Mononuclear cell (primary cell): ENCODE results near the gene LAMA2. TPM values are rescaled to one million over a fixed set of nuclear protein-coding genes. Genes with fewer than 3 reads are reported as not detected.

ENCODE experiments used
- H3K27me3 ChIP-seq: 2 replicates; pipeline ENCODE4 v1.6.0; 2011; ENCODE audit warnings: low read length, control low read depth; ENCODE audit not compliant: insufficient read depth
- H3K4me1 ChIP-seq: 2 replicates; pipeline ENCODE4 v1.5.1; 2011; ENCODE audit warnings: mild to moderate bottlenecking, low read length, control low read depth; ENCODE audit not compliant: insufficient read depth
- H3K4me3 ChIP-seq: 2 replicates; pipeline ENCODE4 v1.5.1; 2011; ENCODE audit warnings: mild to moderate bottlenecking, low read length, moderate library complexity
- H3K9me3 ChIP-seq: 2 replicates; pipeline ENCODE4 v1.5.1; 2011; ENCODE audit warnings: low read depth, mild to moderate bottlenecking, control low read depth, low read length
- total RNA-seq: library from RNA; depleted of rRNA; stranded (reverse); fragments of >200 nt; gene quantifications from one replicate; pipeline ENCODE4 v1.2.3, GENCODE V29; 2012

Gene LAMA2
- total RNA-seq, 1 donor, result 0.63 TPM

- Histone ChIP-seq H3K27me3 (no peaks in the 10 kb centered on the region), H3K4me1 (peaks cover 1% of the 10 kb centered on the region), H3K9me3 (no peaks in the 10 kb centered on the region), H3K4me3 (no peak overlapping the region)
Observed at GRCh38 chr6:129460221-129460620, 577.3 kb downstream of the LAMA2 start.

- no peaks in the 10 kb centered on the region for H3K9me3 ChIP-seq
- no peaks in the 10 kb centered on the region for H3K27me3 ChIP-seq
- H3K4me1 ChIP-seq, result no peaks in the 10 kb centered on the region
- H3K4me3 ChIP-seq, result no peak overlapping the region
Observed at GRCh38 chr6:129469070-129469662, 586.2 kb downstream of the LAMA2 start.

- H3K27me3 ChIP-seq, result no peaks in the 10 kb centered on the region
Observed at GRCh38 chr6:129472239-129472638, 589.3 kb downstream of the LAMA2 start.

GRCh38 chr6:129473546-129473945 is 590.6 kb downstream of the LAMA2 start:
- Histone ChIP-seq H3K4me1 (no peaks in the 10 kb centered on the region), H3K27me3 (no peaks in the 10 kb centered on the region), H3K9me3 (no peaks in the 10 kb centered on the region), H3K4me3 (no peak overlapping the region)

More at GRCh38 chr6:129472239-129472638, 589.3 kb downstream of the LAMA2 start:
- no peaks in the 10 kb centered on the region for H3K4me1 ChIP-seq
- H3K9me3 ChIP-seq, result no peaks in the 10 kb centered on the region
- H3K4me3 ChIP-seq, result no peak overlapping the region

- H3K27me3 ChIP-seq, result no peaks in the 10 kb centered on the region
- no peaks in the 10 kb centered on the region for H3K9me3 ChIP-seq
Observed at GRCh38 chr6:129475477-129476247, 592.7 kb downstream of the LAMA2 start.

GRCh38 chr6:129476248-129476564 is 593.3 kb downstream of the LAMA2 start:
- Histone ChIP-seq H3K27me3 (no peaks in the 10 kb centered on the region), H3K4me1 (no peaks in the 10 kb centered on the region), H3K4me3 (no peak overlapping the region), H3K9me3 (no peaks in the 10 kb centered on the region)

More at GRCh38 chr6:129475477-129476247, 592.7 kb downstream of the LAMA2 start:
- Histone ChIP-seq H3K4me1 (no peaks in the 10 kb centered on the region), H3K4me3 (no peak overlapping the region)

- H3K4me1 ChIP-seq, result no peaks in the 10 kb centered on the region
- H3K4me3 ChIP-seq, result no peak overlapping the region
- H3K27me3 ChIP-seq, result no peaks in the 10 kb centered on the region
- H3K9me3 ChIP-seq, result no peaks in the 10 kb centered on the region
Observed at GRCh38 chr6:129476810-129477209, 593.9 kb downstream of the LAMA2 start.

- Histone ChIP-seq H3K9me3 (no peaks in the 10 kb centered on the region), H3K4me1 (no peaks in the 10 kb centered on the region), H3K27me3 (no peaks in the 10 kb centered on the region), H3K4me3 (no peak overlapping the region)
Observed at GRCh38 chr6:129478379-129478778, 595.4 kb downstream of the LAMA2 start.

- Histone ChIP-seq H3K4me1 (no peaks in the 10 kb centered on the region), H3K4me3 (no peak overlapping the region), H3K9me3 (no peaks in the 10 kb centered on the region), H3K27me3 (no peaks in the 10 kb centered on the region)
Observed at GRCh38 chr6:129481706-129482105, 598.8 kb downstream of the LAMA2 start.

GRCh38 chr6:129485746-129486145 is 602.8 kb downstream of the LAMA2 start:
- H3K4me1 ChIP-seq, result peaks cover 10% of the 10 kb centered on the region
- H3K9me3 ChIP-seq, result no peaks in the 10 kb centered on the region
- no peak overlapping the region for H3K4me3 ChIP-seq
- H3K27me3 ChIP-seq, result no peaks in the 10 kb centered on the region

- Histone ChIP-seq H3K9me3 (no peaks in the 10 kb centered on the region), H3K27me3 (no peaks in the 10 kb centered on the region), H3K4me1 (peaks cover 12% of the 10 kb centered on the region), H3K4me3 (no peak overlapping the region)
Observed at GRCh38 chr6:129486327-129486726, 603.4 kb downstream of the LAMA2 start.

GRCh38 chr6:129488313-129488712 is 605.4 kb downstream of the LAMA2 start:
- Histone ChIP-seq H3K4me3 (no peak overlapping the region), H3K27me3 (no peaks in the 10 kb centered on the region), H3K4me1 (peaks cover 17% of the 10 kb centered on the region), H3K9me3 (no peaks in the 10 kb centered on the region)

GRCh38 chr6:129489215-129489765 is 606.4 kb downstream of the LAMA2 start:
- peaks cover 17% of the 10 kb centered on the region for H3K4me1 ChIP-seq
- no peak overlapping the region for H3K4me3 ChIP-seq
- no peaks in the 10 kb centered on the region for H3K9me3 ChIP-seq
- no peaks in the 10 kb centered on the region for H3K27me3 ChIP-seq

GRCh38 chr6:129490521-129491255 is 607.8 kb downstream of the LAMA2 start:
- peaks cover 17% of the 10 kb centered on the region for H3K4me1 ChIP-seq
- H3K27me3 ChIP-seq, result no peaks in the 10 kb centered on the region
- H3K4me3 ChIP-seq, result peak overlapping the region; percentile 21
- no peaks in the 10 kb centered on the region for H3K9me3 ChIP-seq

- Histone ChIP-seq H3K4me3 (no peak overlapping the region), H3K4me1 (peaks cover 17% of the 10 kb centered on the region), H3K9me3 (no peaks in the 10 kb centered on the region), H3K27me3 (no peaks in the 10 kb centered on the region)
Observed at GRCh38 chr6:129491436-129491835, 608.5 kb downstream of the LAMA2 start.
